Lung (tissue), 12 donors: Measurements from ENCODE around the gene CEP95. TPM values are rescaled to one million over a fixed set of nuclear protein-coding genes. Genes with fewer than 3 reads are reported as not detected.

Experiments
- ATAC-seq: fragments of 200-7000 bp; cut with Tn5 transposase; one replicate; pipeline ENCODE4 v1.9.1; 2020; ENCODE audit warnings: moderate number of reproducible peaks; ENCODE audit not compliant: insufficient read depth, low FRiP score
- DNase-seq, 3 donors: peaks; one replicate each; pipeline ENCODE4 v3.0.0-alpha.2; 2013 to 2017
- H3K27ac ChIP-seq, 2 donors: one replicate each; pipeline ENCODE4 v1.5.1; 2013; ENCODE audit warnings: mild to moderate bottlenecking in 2 of 2, moderate library complexity in 2 of 2, control low read depth in 1 of 2, inconsistent platforms in 1 of 2, low read depth in 1 of 2, low read length in 1 of 2
- H3K27me3 ChIP-seq, 3 donors: one replicate each; pipeline ENCODE4 v1.5.1; 2013; ENCODE audit warnings: low read length in 2 of 3; ENCODE audit not compliant: control insufficient read depth in 3 of 3, insufficient read depth in 3 of 3
- H3K36me3 ChIP-seq, 4 donors: one replicate each; pipeline ENCODE4 v1.5.1; 2013; ENCODE audit warnings: low read length in 4 of 4, mild to moderate bottlenecking in 1 of 4, moderate library complexity in 1 of 4; ENCODE audit not compliant: control insufficient read depth in 4 of 4, insufficient read depth in 4 of 4
- H3K4me1 ChIP-seq, 5 donors: one replicate each; pipeline ENCODE4 v1.5.1; 2013; ENCODE audit warnings: low read length in 5 of 5, mild to moderate bottlenecking in 2 of 5, moderate library complexity in 1 of 5; ENCODE audit not compliant: control insufficient read depth in 5 of 5, insufficient read depth in 5 of 5
- H3K4me3 ChIP-seq: one replicate; pipeline ENCODE4 v1.5.1; 2013; ENCODE audit warnings: mild to moderate bottlenecking, control low read depth, moderate library complexity
- H3K9ac ChIP-seq, 2 donors: one replicate each; pipeline ENCODE4 v1.5.1; 2013; ENCODE audit warnings: low read length in 2 of 2, control low read depth in 1 of 2; ENCODE audit not compliant: insufficient read depth in 1 of 2
- H3K9me3 ChIP-seq, 4 donors: one replicate each; pipeline ENCODE4 v1.5.1; 2013; ENCODE audit warnings: low read length in 3 of 4, mild to moderate bottlenecking in 1 of 4, moderate library complexity in 1 of 4; ENCODE audit not compliant: control insufficient read depth in 4 of 4, insufficient read depth in 3 of 4
- CTCF ChIP-seq: IDR thresholded peaks from 2 replicates; pipeline ENCODE4 v1.5.1; 2012; ENCODE audit warnings: mild to moderate bottlenecking; ENCODE audit errors: control extremely low read depth, extremely low read depth
- WGBS, 2 donors: extraction: QIAGEN DNeasy Blood & Tissue Kit; methylation state at CpG; one replicate each; pipeline ENCODE4 v1.1.7; 2013; 5-methylcytosine and 5-hydroxymethylcytosine counted together
- polyA plus RNA-seq, 2 donors: library from polyadenylated mRNA; stranded (reverse); fragments of 200-250 nt; gene quantifications; one replicate each; pipeline ENCODE4 v1.2.1, GENCODE V29; 2013
- total RNA-seq, 2 donors: library from RNA; depleted of rRNA in 1 of 2; stranded (reverse); fragments of >200 nt in 1 of 2; gene quantifications; one replicate each; pipeline ENCODE4 v1.2.1, GENCODE V29; 2014 to 2021
- donor health status: control.
- donor health status: control.
- donor health status: Bipolar disorder and iron deficiency.
- donor health status: healthy.
- donor health status: DM: yes; HTN: yes; CAD: no.

Gene CEP95
- total and polyA plus RNA-seq, 4 donors, result 12.8 to 115 (median 32.7) TPM

GRCh38 chr17:64535357-64535756 is 28.6 kb downstream of the CEP95 start:
- Histone ChIP-seq H3K4me3 (no peak overlapping the region), H3K27me3 (no peaks in the 10 kb centered on the region), H3K9ac (no peak overlapping the region), H3K36me3 (peaks cover 32 to 68% (median 56%) of the 10 kb centered on the region in 4 donors), H3K27ac (no peak overlapping the region), H3K4me1 (peaks cover 0 to 10% (median 0%) of the 10 kb centered on the region in 5 donors), H3K9me3 (no peaks in the 10 kb centered on the region)
- no peak for DNase-seq
- no peak for TF ChIP-seq CTCF
- ATAC-seq, result no peak
- 84 to 86% methylated on average over 6 of the region's 6 CpGs for WGBS, 2 donors

- Histone ChIP-seq H3K9ac (no peak overlapping the region), H3K27me3 (no peaks in the 10 kb centered on the region), H3K27ac (no peak overlapping the region), H3K36me3 (peaks cover 32 to 57% (median 51%) of the 10 kb centered on the region in 4 donors), H3K9me3 (no peaks in the 10 kb centered on the region), H3K4me3 (no peak overlapping the region), H3K4me1 (peaks cover 0 to 10% (median 0%) of the 10 kb centered on the region in 5 donors)
- no peak for TF ChIP-seq CTCF
- no peak for ATAC-seq
- no peak for DNase-seq
- WGBS, 2 donors, result 91 to 97% methylated on average over 2 of the region's 2 CpGs
Observed at GRCh38 chr17:64536913-64537312, 30.1 kb downstream of the CEP95 start.

GRCh38 chr17:64537488-64537887 is 30.7 kb downstream of the CEP95 start:
- no peak overlapping the region for H3K27ac ChIP-seq
- ATAC-seq (no peak), DNase-seq (no peak)
- H3K27me3 ChIP-seq, result no peaks in the 10 kb centered on the region
- H3K9ac ChIP-seq, result no peak overlapping the region
- H3K9me3 ChIP-seq, result no peaks in the 10 kb centered on the region
- H3K36me3 ChIP-seq, result peaks cover 32 to 54% (median 46%) of the 10 kb centered on the region in 4 donors
- WGBS, 2 donors, result 63 to 67% methylated on average over 5 of the region's 5 CpGs
- no peak overlapping the region for H3K4me3 ChIP-seq
- peaks cover 0 to 10% (median 0%) of the 10 kb centered on the region in 5 donors for H3K4me1 ChIP-seq
- no peak for TF ChIP-seq CTCF
